Activated CD4-positive, alpha-beta T cell treated with anti-CD3 and anti-CD28 coated beads for 36 hours (primary cell): ENCODE data around the gene TRAF3IP1. TPM values are rescaled to one million over a fixed set of nuclear protein-coding genes. Genes with fewer than 3 reads are reported as not detected.
A peak's percentile ranks its signal among the peaks of the same experiment; 100 is the strongest.
"Not testable (repeated sequence)": the region's sequence is repeated elsewhere in the genome, so short reads cannot be mapped to it uniquely, and the experiment has no call there.

Experiments used
- ATAC-seq: fragments of 200-7000 bp; cut with Tn5 transposase; one replicate; pipeline ENCODE4 v1.10.0; 2021; ENCODE audit warnings: mild to moderate bottlenecking, moderate library complexity
- CTCF ChIA-PET: fragments of 350-600 bp; sonication (Branson Sonifier 250); formaldehyde crosslinking; loops from one replicate; lab custom pipeline; 2021; ENCODE audit warnings: antibody characterized with exemption; lab: Charles Lee
- POLR2A ChIA-PET: fragments of 350-600 bp; sonication (Branson Sonifier 250); formaldehyde crosslinking; loops from one replicate; lab custom pipeline; 2021; ENCODE audit warnings: antibody characterized with exemption, inconsistent platforms; lab: Charles Lee
- DNase-seq: peaks from one replicate; pipeline ENCODE4 v3.0.0-alpha.2; 2020
- H3K27ac Mint-ChIP-seq: one replicate; pipeline ENCODE4 v1.8.0; 2021; ENCODE audit warnings: mixed read lengths
- H3K27me3 Mint-ChIP-seq: one replicate; pipeline ENCODE4 v1.8.0; 2021; ENCODE audit warnings: mixed read lengths
- H3K36me3 Mint-ChIP-seq: one replicate; pipeline ENCODE4 v1.8.0; 2021; ENCODE audit warnings: low read depth, mixed read lengths
- H3K4me1 Mint-ChIP-seq: one replicate; pipeline ENCODE4 v1.8.0; 2021; ENCODE audit warnings: mixed read lengths
- H3K4me3 Mint-ChIP-seq: one replicate; pipeline ENCODE4 v1.8.0; 2021; ENCODE audit warnings: mild to moderate bottlenecking, moderate library complexity, mixed read lengths
- H3K9me3 Mint-ChIP-seq: one replicate; pipeline ENCODE4 v1.8.0; 2021; ENCODE audit warnings: low read depth, mixed read lengths
- intact Hi-C, 2 experiments: fragments of 100-400 bp; cut with DNase I in 1 of 2; cut with micrococcal nuclease in 1 of 2; formaldehyde crosslinking; loops; one replicate each; pipeline versions ENCODE4 v1.14.2 to v1.15.1; 2022 to 2024; cut with DNase I, micrococcal nuclease
- total RNA-seq, 2 experiments: library from RNA; stranded (reverse); gene quantifications; one replicate each; pipeline ENCODE4 v1.2.3, GENCODE V29; 2021

The TRAF3IP1 gene
- total RNA-seq, 2 experiments from 2014 or later, result 8.5 to 9.8 TPM

DNA sequence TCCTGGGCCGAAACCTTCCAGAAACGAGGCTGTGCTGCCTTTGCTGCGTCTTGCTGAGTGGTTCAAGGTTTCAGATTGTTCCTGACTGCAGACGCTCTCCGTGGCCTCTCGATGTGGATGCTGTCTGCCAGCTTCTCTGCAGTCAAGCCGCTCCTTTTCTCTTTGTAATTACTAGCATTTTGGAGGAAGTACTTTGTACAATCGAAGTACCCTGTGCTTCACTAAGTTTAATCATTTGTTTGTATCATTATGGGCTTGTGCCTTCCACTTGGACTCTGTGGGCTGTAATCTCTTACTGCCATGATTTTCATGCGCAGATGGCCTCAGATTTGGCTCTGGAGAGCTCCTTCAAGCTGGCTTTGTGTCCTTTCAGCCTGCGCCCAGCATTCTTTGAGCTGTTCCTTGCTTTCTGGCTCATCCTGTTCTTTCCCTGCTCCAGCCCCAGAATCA is 49.3 kb downstream of the TRAF3IP1 start:
- H3K4me1 Mint-ChIP-seq, result peaks cover 6% of the 10 kb centered on the region
- no peak overlapping the region for H3K4me3 Mint-ChIP-seq
- H3K9me3 Mint-ChIP-seq, result peaks cover 2% of the 10 kb centered on the region
- H3K27ac Mint-ChIP-seq, result no peak overlapping the region
- H3K36me3 Mint-ChIP-seq, result peaks cover 6% of the 10 kb centered on the region
- ChIA-PET CTCF (interaction anchor here (0.6 to 2.8 kb wide), 9 partner anchors 11 to 836 kb away, joined by 3 to 10 read pairs (median 4); no protein-coding TSS in a partner anchor), POLR2A (no interaction called here)
- DNase-seq (no peak), ATAC-seq (no peak)
- intact Hi-C loops, result loop anchor here (1.0 to 10.0 kb wide), 5 partner anchors 58 to 1513 kb away; partner anchors contain the start of gene ASB1 (in 1 of the 2)
- no peaks in the 10 kb centered on the region for H3K27me3 Mint-ChIP-seq

DNA sequence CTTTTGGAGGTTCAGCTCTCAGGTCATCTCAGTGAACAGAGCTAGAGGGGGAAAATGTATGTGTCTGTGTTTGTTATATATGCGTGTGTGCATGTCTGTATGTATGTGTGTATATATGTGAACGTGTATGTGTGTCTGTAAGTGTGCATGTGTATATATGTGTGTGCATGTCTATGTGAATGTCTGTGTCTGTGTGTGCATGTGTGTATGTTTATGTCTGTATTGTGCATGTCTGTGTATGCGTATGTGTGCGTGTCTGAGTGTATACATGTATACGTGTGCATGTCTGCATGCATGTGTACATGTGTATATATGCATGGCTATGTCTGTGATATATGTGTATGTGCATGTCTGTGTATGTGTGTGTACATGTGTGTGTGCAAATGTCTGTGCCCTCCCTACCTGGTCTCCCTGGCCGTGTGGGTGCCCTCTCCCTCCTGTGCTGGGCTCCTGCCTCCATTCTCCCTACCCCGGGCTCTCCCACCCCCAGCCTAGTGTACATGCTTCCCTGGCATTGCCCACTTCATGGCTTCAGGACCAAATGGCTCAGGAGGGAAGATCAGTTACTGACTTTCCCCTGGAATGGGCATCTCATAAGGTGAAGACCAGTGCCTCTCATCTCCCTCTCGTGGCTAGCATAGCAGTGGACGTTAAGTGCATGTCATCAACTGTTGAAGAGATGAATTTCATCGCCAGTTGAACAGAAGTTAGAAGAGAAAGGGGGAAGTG is 49.9 kb downstream of the TRAF3IP1 start:
- no peak for ATAC-seq
- Mint-ChIP-seq H3K27ac (no peak overlapping the region), H3K36me3 (peaks cover 6% of the 10 kb centered on the region), H3K9me3 (peaks cover 2% of the 10 kb centered on the region), H3K4me3 (no peak overlapping the region), H3K27me3 (no peaks in the 10 kb centered on the region), H3K4me1 (peaks cover 6% of the 10 kb centered on the region)
- DNase-seq, result no peak
- CTCF ChIA-PET, result interaction anchor here (0.6 to 2.8 kb wide), 18 partner anchors 8 to 837 kb away, joined by 3 to 14 read pairs (median 4); no protein-coding TSS in a partner anchor
- intact Hi-C loops, result loop anchor here (1.0 to 10.0 kb wide), 5 partner anchors 57 to 1512 kb away; partner anchors contain the start of gene ASB1 (in 1 of the 2)
- POLR2A ChIA-PET, result no interaction called here

DNA sequence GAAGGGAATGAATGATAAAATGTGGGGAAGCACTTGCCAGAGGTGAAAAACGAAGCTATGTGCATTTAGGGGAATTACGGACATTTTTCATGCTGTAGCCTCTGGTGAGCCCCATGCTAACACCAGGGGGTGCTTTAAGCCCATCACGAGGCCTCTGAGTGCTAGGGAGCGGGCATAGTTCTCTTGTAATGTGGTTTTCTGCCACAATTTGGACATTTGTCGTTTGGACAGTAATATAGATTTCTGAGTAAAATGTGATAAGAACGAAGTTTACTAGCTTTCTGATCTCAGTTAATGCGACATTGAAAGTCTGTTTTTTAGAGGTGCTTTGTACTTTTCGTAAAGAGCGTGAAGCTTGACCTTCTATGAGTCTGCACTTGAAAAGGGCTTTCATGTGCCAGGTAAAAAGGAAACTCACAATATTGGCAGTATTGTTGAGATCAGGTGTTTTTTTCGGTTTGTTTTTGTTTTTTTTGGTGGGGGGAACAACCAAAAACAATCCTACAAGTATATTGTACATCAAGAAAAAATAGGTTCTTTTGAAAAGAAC is 50.6 kb downstream of the TRAF3IP1 start:
- intact Hi-C loops, result loop anchor here (1.0 to 10.0 kb wide), 5 partner anchors 56 to 1511 kb away; partner anchors contain the start of gene ASB1 (in 1 of the 2)
- DNase-seq, result peak; percentile 73
- ATAC-seq, result peak; percentile 88
- H3K27ac Mint-ChIP-seq, result no peak overlapping the region
- H3K9me3 Mint-ChIP-seq, result peaks cover 2% of the 10 kb centered on the region
- H3K27me3 Mint-ChIP-seq, result no peaks in the 10 kb centered on the region
- CTCF ChIA-PET, result interaction anchor here (0.6 to 1.8 kb wide), 21 partner anchors 9 to 414 kb away, joined by 3 to 14 read pairs (median 4); no protein-coding TSS in a partner anchor
- peaks cover 6% of the 10 kb centered on the region for H3K4me1 Mint-ChIP-seq
- peaks cover 6% of the 10 kb centered on the region for H3K36me3 Mint-ChIP-seq
- POLR2A ChIA-PET, result interaction anchor here (0.6 kb wide), 1 partner anchor 414 kb away, joined by 8 read pairs; no protein-coding TSS in a partner anchor
- H3K4me3 Mint-ChIP-seq, result no peak overlapping the region

DNA sequence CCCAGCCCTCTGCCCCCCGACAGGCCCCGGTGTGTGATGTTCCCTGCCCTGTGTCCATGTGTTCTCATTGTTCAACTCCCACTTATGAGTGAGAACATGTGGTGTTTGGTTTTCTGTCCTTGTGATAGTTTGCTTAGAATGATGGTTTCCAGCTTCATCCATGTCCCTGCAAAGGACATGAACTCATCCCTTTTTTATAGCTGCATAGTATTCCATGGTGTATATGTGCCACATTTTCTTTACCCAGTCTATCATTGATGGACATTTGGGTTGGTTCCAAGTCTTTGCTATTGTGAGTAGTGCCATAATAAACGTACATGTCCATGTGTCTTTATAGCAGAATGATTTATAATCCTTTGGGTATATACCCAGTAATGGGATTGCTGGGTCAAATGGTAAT is 52.0 kb downstream of the TRAF3IP1 start:
- H3K36me3 Mint-ChIP-seq, H3K9me3 Mint-ChIP-seq, CTCF ChIA-PET, H3K4me3 Mint-ChIP-seq, H3K27me3 Mint-ChIP-seq, H3K27ac Mint-ChIP-seq, DNase-seq, POLR2A ChIA-PET, ATAC-seq: not testable (repeated sequence)
- intact Hi-C loops, result loop anchor here (5.0 to 10.0 kb wide), 2 partner anchors 55 to 243 kb away; partner anchors contain the start of gene ASB1 (in 1 of the 2)
- peaks cover 12% of the 10 kb centered on the region for H3K4me1 Mint-ChIP-seq

GRCh38 chr2:238376884-238377391 is 56.6 kb downstream of the TRAF3IP1 start:
- peaks cover 8% of the 10 kb centered on the region for H3K36me3 Mint-ChIP-seq
- no peaks in the 10 kb centered on the region for H3K27me3 Mint-ChIP-seq
- H3K27ac Mint-ChIP-seq, result no peak overlapping the region
- ChIA-PET POLR2A (interaction anchor here (0.7 kb wide), 1 partner anchor 1833 kb away, joined by 3 read pairs; no protein-coding TSS in a partner anchor), CTCF (interaction anchor here (1.0 kb wide), 1 partner anchor 55 kb away, joined by 3 read pairs; no protein-coding TSS in a partner anchor)
- peak; percentile 75 for ATAC-seq
- peak; percentile 21 for DNase-seq
- H3K4me1 Mint-ChIP-seq, result peaks cover 26% of the 10 kb centered on the region
- H3K9me3 Mint-ChIP-seq, result peaks cover 2% of the 10 kb centered on the region
- H3K4me3 Mint-ChIP-seq, result no peak overlapping the region
- intact Hi-C loops, result loop anchor here in 1 of 2 experiments (10.0 kb wide), 1 partner anchor 238 kb away; no protein-coding TSS in a partner anchor

DNA sequence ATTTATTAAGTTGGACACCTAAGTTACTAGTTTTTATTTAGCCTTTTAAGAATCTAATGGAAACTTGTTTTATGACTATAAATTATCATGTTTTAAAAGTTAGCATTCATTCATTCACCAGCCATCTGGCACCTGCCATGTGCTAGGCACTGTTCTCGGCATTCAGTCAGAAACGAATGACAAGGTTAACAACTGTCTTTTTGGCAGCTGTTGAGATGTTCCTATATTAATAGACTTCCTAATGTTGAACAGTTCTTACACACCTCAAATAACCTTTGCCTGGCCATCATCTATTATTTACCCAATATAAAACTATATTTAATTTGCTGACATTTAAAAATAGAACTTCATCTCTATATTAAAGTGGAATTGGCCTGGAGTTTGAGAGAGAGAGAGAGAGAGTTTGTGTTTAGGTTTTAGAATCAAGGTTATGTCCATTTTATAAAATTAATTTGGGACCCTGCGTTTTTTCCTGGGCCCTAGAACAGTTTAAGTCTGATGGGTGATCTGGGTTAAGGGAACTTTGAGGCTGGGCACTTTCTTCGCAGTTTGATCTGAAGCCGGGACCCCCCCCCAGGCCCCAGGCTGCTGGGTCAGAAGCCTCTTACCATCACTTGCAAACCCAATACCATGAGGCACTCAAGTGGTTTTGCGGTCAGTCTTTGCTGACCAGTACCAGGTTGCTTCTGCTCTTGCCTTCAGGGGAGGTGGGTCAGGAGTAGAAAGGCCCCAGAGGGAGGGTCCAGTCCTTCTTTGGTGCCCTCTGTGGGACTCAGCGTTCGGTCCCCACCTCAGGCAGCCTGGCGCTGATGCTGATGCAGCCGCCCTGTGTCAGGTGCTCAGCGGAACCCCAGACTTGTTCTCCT is 58.1 kb downstream of the TRAF3IP1 start:
- DNase-seq (no peak), ATAC-seq (no peak)
- Mint-ChIP-seq H3K9me3 (no peaks in the 10 kb centered on the region), H3K36me3 (peaks cover 6% of the 10 kb centered on the region), H3K27ac (no peak overlapping the region), H3K27me3 (no peaks in the 10 kb centered on the region), H3K4me1 (peaks cover 28% of the 10 kb centered on the region), H3K4me3 (no peak overlapping the region)
- ChIA-PET CTCF (interaction anchor here (0.7 kb wide), 1 partner anchor 8 kb away, joined by 3 read pairs; no protein-coding TSS in a partner anchor), POLR2A (no interaction called here)
- intact Hi-C loops, result loop anchor here in 1 of 2 experiments (10.0 kb wide), 1 partner anchor 236 kb away; no protein-coding TSS in a partner anchor

DNA sequence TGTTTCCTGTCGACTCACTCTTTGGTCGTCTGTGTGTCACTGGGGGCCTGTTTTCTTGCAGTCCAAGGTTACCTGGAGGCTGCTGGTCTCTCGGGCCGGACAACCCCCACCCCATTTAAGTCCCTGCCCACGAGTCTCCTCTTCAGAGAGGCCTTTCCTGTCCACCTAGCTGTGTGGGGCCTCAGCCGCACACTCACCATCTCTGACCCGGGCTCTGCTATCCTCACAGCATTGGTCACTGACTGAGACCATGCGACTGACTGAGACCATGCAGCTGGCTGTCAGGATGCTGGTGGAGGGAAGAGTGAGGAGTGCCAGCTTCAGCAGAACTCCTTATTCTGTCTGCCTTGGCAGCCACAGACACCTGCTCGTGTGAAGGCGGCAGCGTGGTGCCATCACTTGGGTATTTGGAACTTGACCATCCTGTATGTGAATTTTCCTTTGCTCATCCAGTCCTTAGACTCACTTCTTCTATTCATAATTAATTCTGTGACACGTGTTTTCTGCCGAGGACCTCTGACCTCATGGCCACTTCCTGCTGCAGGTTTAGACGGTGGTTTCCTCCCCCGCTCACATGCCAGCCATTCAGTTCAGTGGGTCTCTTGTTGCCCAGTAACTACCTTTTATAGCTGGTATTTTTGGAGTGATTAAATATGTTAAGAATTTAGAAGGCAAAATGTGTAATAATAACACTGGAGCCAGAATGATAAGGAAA is 58.9 kb downstream of the TRAF3IP1 start:
- Mint-ChIP-seq H3K4me1 (peaks cover 28% of the 10 kb centered on the region), H3K4me3 (no peak overlapping the region), H3K36me3 (peaks cover 6% of the 10 kb centered on the region), H3K27ac (peak overlapping the region; percentile 45), H3K9me3 (no peaks in the 10 kb centered on the region), H3K27me3 (no peaks in the 10 kb centered on the region)
- CTCF ChIA-PET, result interaction anchor here (0.6 to 1.7 kb wide), 2 partner anchors 9 to 1944 kb away, joined by 3 to 7 read pairs; no protein-coding TSS in a partner anchor
- ATAC-seq (peak; percentile 70), DNase-seq (peak; percentile 56)
- intact Hi-C loops, result loop anchor here in 1 of 2 experiments (10.0 kb wide), 1 partner anchor 236 kb away; no protein-coding TSS in a partner anchor
- POLR2A ChIA-PET, result no interaction called here

DNA sequence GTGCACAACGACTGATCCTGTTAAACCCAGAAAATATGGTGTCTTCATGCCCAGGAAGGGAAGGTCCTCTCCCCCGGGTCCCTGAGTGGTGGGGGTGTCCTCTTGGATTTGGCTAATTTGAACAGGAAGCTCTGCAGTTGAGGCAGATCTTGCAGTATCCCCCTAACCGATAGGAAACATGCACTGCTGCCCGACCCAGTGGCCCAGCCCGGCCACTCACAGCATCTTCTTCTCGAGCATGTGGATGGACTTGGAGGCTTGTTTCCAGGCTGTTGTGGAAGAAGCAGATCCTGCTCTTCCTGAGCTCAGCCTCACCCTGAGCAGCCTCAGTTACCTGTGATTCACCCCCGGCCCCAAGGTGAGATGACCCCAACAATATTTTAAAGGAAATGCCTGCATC is 60.0 kb downstream of the TRAF3IP1 start:
- no peaks in the 10 kb centered on the region for H3K27me3 Mint-ChIP-seq
- no peak for ATAC-seq
- H3K9me3 Mint-ChIP-seq, result no peaks in the 10 kb centered on the region
- H3K4me3 Mint-ChIP-seq, result no peak overlapping the region
- ChIA-PET POLR2A (no interaction called here), CTCF (interaction anchor here (1.7 kb wide), 1 partner anchor 10 kb away, joined by 7 read pairs; no protein-coding TSS in a partner anchor)
- peaks cover 6% of the 10 kb centered on the region for H3K36me3 Mint-ChIP-seq
- intact Hi-C loops, result no loop called here
- DNase-seq, result no peak
- H3K4me1 Mint-ChIP-seq, result peaks cover 28% of the 10 kb centered on the region
- H3K27ac Mint-ChIP-seq, result no peak overlapping the region

DNA sequence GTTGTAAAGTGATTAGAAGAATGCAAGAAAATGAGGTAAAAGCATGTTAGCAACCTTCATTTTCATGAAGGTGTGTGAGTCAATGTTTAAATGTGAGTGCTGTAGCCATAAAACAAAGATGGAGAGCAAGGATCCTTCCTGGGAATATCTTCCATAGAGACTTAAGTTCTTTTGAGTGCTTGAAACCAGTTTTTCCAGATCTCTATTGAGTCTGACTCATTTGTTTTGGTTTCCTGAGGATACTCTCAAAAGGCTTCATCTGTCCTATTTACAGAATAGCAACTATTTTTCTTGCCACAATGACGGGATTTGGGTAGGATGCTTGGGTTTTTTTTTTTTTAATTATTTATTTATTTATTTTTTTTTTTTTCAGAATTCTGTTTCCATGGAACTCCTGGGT is 60.5 kb downstream of the TRAF3IP1 start:
- Mint-ChIP-seq H3K36me3 (peaks cover 6% of the 10 kb centered on the region), H3K4me3 (no peak overlapping the region), H3K27ac (no peak overlapping the region), H3K9me3 (no peaks in the 10 kb centered on the region), H3K27me3 (no peaks in the 10 kb centered on the region), H3K4me1 (peaks cover 28% of the 10 kb centered on the region)
- no peak for DNase-seq
- intact Hi-C loops, result no loop called here
- no peak for ATAC-seq
- POLR2A ChIA-PET, result no interaction called here
- CTCF ChIA-PET, result interaction anchor here (1.7 kb wide), 1 partner anchor 10 kb away, joined by 7 read pairs; no protein-coding TSS in a partner anchor
